T-helper 17 cell (primary cell): ENCODE data around the gene BCL2L13. TPM values are rescaled to one million over a fixed set of nuclear protein-coding genes. Genes with fewer than 3 reads are reported as not detected.

Experiments used
- ATAC-seq: fragments of 150-1000 bp; cut with Tn5 transposase; 2 replicates; pipeline ENCODE4 v1.10.0; 2021; ENCODE audit warnings: mild to moderate bottlenecking, moderate library complexity
- DNase-seq, 3 donors: peaks; one replicate each; pipeline versions ENCODE4 v3.0.0 to v3.0.0-alpha.2; 2020 to 2021
- H3K9me3 ChIP-seq: one replicate; pipeline ENCODE4 v1.7.0; 2013; ENCODE audit warnings: low read length, mild to moderate bottlenecking; ENCODE audit not compliant: control insufficient read depth, poor library complexity, severe bottlenecking
- H3K27ac Mint-ChIP-seq: one replicate; pipeline ENCODE4 v1.8.0; 2022; ENCODE audit warnings: mild to moderate bottlenecking, moderate library complexity, mixed read lengths
- H3K27me3 Mint-ChIP-seq: one replicate; pipeline ENCODE4 v1.8.0; 2022; ENCODE audit warnings: mixed read lengths
- H3K36me3 Mint-ChIP-seq: one replicate; pipeline ENCODE4 v1.8.0; 2022; ENCODE audit warnings: low read depth, mixed read lengths
- H3K4me1 Mint-ChIP-seq: one replicate; pipeline ENCODE4 v1.8.0; 2022; ENCODE audit warnings: mild to moderate bottlenecking, mixed read lengths
- H3K4me3 Mint-ChIP-seq: one replicate; pipeline ENCODE4 v1.8.0; 2022; ENCODE audit warnings: mild to moderate bottlenecking, moderate library complexity, mixed read lengths
- total RNA-seq, 4 donors: library from RNA in 2 of 4; stranded (reverse) in 2 of 4; gene quantifications; one replicate each; pipeline ENCODE4 v1.2.3 and lab custom pipeline; 2022 to 2026

BCL2L13 gene
- total RNA-seq, 2 donors from 2014 or later, result 18.8 to 21.3 TPM

- Mint-ChIP-seq H3K4me3 (peak overlapping the region; percentile 25), H3K27me3 (no peaks in the 10 kb centered on the region), H3K27ac (peak overlapping the region; percentile 67), H3K4me1 (peaks cover 15% of the 10 kb centered on the region), H3K36me3 (no peaks in the 10 kb centered on the region)
- ATAC-seq (no peak), DNase-seq (no peak)
- no peaks in the 10 kb centered on the region for H3K9me3 ChIP-seq
Measured at GRCh38 chr22:17726928-17727897, 88.7 kb downstream of the BCL2L13 start.

- peaks cover 6% of the 10 kb centered on the region for H3K36me3 Mint-ChIP-seq
- H3K4me3 Mint-ChIP-seq, result no peak overlapping the region
- H3K27ac Mint-ChIP-seq, result no peak overlapping the region
Measured at GRCh38 chr22:17728786-17729185, 90.2 kb downstream of the BCL2L13 start.

GRCh38 chr22:17729561-17729960, 91.0 kb downstream of the BCL2L13 start:
- Mint-ChIP-seq H3K4me3 (no peak overlapping the region), H3K4me1 (peaks cover 29% of the 10 kb centered on the region), H3K27ac (peak overlapping the region; percentile 61), H3K36me3 (peaks cover 6% of the 10 kb centered on the region), H3K27me3 (no peaks in the 10 kb centered on the region)
- DNase-seq (no peak), ATAC-seq (no peak)
- no peaks in the 10 kb centered on the region for H3K9me3 ChIP-seq

More at GRCh38 chr22:17728786-17729185, 90.2 kb downstream of the BCL2L13 start:
- DNase-seq (no peak), ATAC-seq (no peak)
- Mint-ChIP-seq H3K27me3 (no peaks in the 10 kb centered on the region), H3K4me1 (peaks cover 22% of the 10 kb centered on the region)
- no peaks in the 10 kb centered on the region for H3K9me3 ChIP-seq

GRCh38 chr22:17732251-17732854, 93.8 kb downstream of the BCL2L13 start:
- no peaks in the 10 kb centered on the region for H3K9me3 ChIP-seq
- no peak overlapping the region for H3K4me3 Mint-ChIP-seq
- H3K27ac Mint-ChIP-seq, result peak overlapping the region; percentile 49
- peaks cover 16% of the 10 kb centered on the region for H3K4me1 Mint-ChIP-seq
- no peak for ATAC-seq
- H3K36me3 Mint-ChIP-seq, result peaks cover 6% of the 10 kb centered on the region
- DNase-seq, result no peak
- no peaks in the 10 kb centered on the region for H3K27me3 Mint-ChIP-seq

GRCh38 chr22:17733466-17733865, 94.9 kb downstream of the BCL2L13 start:
- ATAC-seq (no peak), DNase-seq (no peak)
- Mint-ChIP-seq H3K4me3 (no peak overlapping the region), H3K4me1 (peaks cover 16% of the 10 kb centered on the region), H3K27ac (peak overlapping the region; percentile 49), H3K36me3 (peaks cover 9% of the 10 kb centered on the region), H3K27me3 (no peaks in the 10 kb centered on the region)
- no peaks in the 10 kb centered on the region for H3K9me3 ChIP-seq

- peak overlapping the region; percentile 49 for H3K27ac Mint-ChIP-seq
- ATAC-seq (peak; percentile 55), DNase-seq (no peak)
- peaks cover 16% of the 10 kb centered on the region for H3K4me1 Mint-ChIP-seq
- H3K4me3 Mint-ChIP-seq, result no peak overlapping the region
- no peaks in the 10 kb centered on the region for H3K9me3 ChIP-seq
- peaks cover 9% of the 10 kb centered on the region for H3K36me3 Mint-ChIP-seq
- H3K27me3 Mint-ChIP-seq, result no peaks in the 10 kb centered on the region
Measured at GRCh38 chr22:17734187-17734586, 95.6 kb downstream of the BCL2L13 start.

- H3K27me3 Mint-ChIP-seq, result no peaks in the 10 kb centered on the region
- no peak overlapping the region for H3K4me3 Mint-ChIP-seq
- H3K27ac Mint-ChIP-seq, result peak overlapping the region; percentile 78
- no peaks in the 10 kb centered on the region for H3K9me3 ChIP-seq
- ATAC-seq (no peak), DNase-seq (no peak)
- peaks cover 16% of the 10 kb centered on the region for H3K4me1 Mint-ChIP-seq
- H3K36me3 Mint-ChIP-seq, result peaks cover 7% of the 10 kb centered on the region
Measured at GRCh38 chr22:17738386-17739128, 100.0 kb downstream of the BCL2L13 start.

- H3K27me3 Mint-ChIP-seq, result no peaks in the 10 kb centered on the region
- H3K9me3 ChIP-seq, result no peaks in the 10 kb centered on the region
- H3K27ac Mint-ChIP-seq, result peak overlapping the region; percentile 53
- no peak overlapping the region for H3K4me3 Mint-ChIP-seq
- peaks cover 4% of the 10 kb centered on the region for H3K36me3 Mint-ChIP-seq
- ATAC-seq (no peak), DNase-seq (no peak)
- H3K4me1 Mint-ChIP-seq, result peaks cover 8% of the 10 kb centered on the region
Measured at GRCh38 chr22:17739196-17739975, 100.8 kb downstream of the BCL2L13 start.

GRCh38 chr22:17741866-17742526, 103.4 kb downstream of the BCL2L13 start:
- DNase-seq (no peak), ATAC-seq (no peak)
- peaks cover 4% of the 10 kb centered on the region for H3K36me3 Mint-ChIP-seq
- H3K4me3 Mint-ChIP-seq, result no peak overlapping the region
- H3K9me3 ChIP-seq, result no peaks in the 10 kb centered on the region
- H3K27me3 Mint-ChIP-seq, result no peaks in the 10 kb centered on the region
- peak overlapping the region; percentile 86 for H3K27ac Mint-ChIP-seq
- H3K4me1 Mint-ChIP-seq, result peaks cover 10% of the 10 kb centered on the region

GRCh38 chr22:17742527-17742902, 104.0 kb downstream of the BCL2L13 start:
- H3K36me3 Mint-ChIP-seq, result peaks cover 4% of the 10 kb centered on the region
- ATAC-seq (peak; percentile 94), DNase-seq (peak; percentile 36 to 65 (median 37))
- H3K4me3 Mint-ChIP-seq, result no peak overlapping the region
- peak overlapping the region; percentile 86 for H3K27ac Mint-ChIP-seq
- H3K4me1 Mint-ChIP-seq, result peaks cover 10% of the 10 kb centered on the region
- H3K9me3 ChIP-seq, result no peaks in the 10 kb centered on the region
- no peaks in the 10 kb centered on the region for H3K27me3 Mint-ChIP-seq

GRCh38 chr22:17743661-17744411, 105.3 kb downstream of the BCL2L13 start:
- H3K27ac Mint-ChIP-seq, result peak overlapping the region; percentile 86

More at GRCh38 chr22:17743661-17744411, 105.3 kb downstream of the BCL2L13 start:
- ATAC-seq (no peak), DNase-seq (no peak)
- Mint-ChIP-seq H3K4me1 (peaks cover 10% of the 10 kb centered on the region), H3K27me3 (no peaks in the 10 kb centered on the region), H3K4me3 (no peak overlapping the region), H3K36me3 (peaks cover 2% of the 10 kb centered on the region)
- no peaks in the 10 kb centered on the region for H3K9me3 ChIP-seq
